GM12872 (cell line): ENCODE data around the gene HDAC7.

Experiments
- CTCF ChIP-seq: IDR thresholded peaks from 3 replicates; pipeline ENCODE4 v1.5.1; 2011; ENCODE audit warnings: low read depth, mild to moderate bottlenecking, low read length, moderate library complexity; ENCODE audit not compliant: insufficient read depth

The HDAC7 gene

DNA sequence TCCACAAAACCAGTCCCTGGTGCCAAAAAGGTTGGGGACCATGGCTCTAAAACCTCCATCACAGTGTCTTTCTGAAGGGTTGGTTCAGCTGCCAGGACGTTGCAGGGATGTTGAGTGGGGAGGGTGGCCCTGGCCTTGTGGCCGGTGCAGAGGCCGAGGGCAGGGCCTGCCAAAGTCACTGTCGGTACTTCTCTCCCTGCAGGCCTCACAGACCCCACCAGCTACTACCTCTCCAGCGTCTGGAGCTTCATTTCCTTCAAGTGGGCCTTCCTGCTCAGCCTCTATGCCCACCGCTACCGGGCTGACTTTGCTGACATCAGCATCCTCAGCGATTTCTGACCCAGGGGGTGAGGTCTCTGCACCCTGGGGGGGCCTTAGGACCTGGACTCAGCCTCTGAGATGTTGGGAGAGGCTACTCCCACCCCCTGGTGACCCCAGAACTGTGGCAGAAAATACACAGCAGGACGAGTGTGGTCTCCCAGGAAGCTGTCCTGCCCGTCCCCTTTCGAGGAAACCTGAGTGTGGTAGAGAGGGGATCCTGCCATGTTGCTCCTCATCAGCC is 39.7 kb downstream of the HDAC7 start:
- no peak for TF ChIP-seq CTCF

DNA sequence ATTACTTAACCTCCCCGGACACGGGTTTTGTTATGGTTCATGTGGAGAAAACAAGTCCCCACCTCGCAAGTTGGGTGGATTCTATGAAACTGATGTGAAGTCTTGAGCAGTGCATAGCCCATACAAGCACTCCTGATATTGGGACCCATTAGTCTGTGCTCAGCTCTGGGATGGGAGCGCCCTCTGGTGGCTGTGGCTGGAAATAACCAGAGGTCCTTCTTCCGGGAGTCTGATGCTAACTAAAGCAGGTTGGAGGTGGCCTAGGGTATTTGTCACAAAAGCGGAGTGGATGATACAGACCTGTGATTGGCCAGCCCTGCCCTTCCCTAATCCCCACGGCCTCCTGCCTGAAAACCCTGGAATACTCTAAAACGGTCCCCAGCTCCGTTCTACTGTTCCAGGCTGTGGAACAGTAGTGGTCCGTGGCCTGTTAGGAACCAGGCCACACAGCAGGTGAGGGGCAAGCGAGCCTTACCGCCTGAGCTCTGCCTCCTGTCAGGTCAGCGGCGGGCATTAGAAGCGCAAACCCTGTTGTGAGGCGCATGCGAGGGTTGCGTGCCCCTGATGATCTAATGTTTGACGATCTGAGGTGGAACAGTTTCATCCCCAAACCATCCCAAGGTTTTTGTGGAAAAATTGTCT is 40.3 kb downstream of the HDAC7 start:
- peak; percentile 97 for TF ChIP-seq CTCF

GRCh38 chr12:47778881-47779280 is 40.8 kb downstream of the HDAC7 start:
- no peak for TF ChIP-seq CTCF

- TF ChIP-seq CTCF = no peak
Observed at GRCh38 chr12:47777741-47778558, 41.8 kb downstream of the HDAC7 start.

- no peak for TF ChIP-seq CTCF
Observed at GRCh38 chr12:47777151-47777550, 42.6 kb downstream of the HDAC7 start.

DNA sequence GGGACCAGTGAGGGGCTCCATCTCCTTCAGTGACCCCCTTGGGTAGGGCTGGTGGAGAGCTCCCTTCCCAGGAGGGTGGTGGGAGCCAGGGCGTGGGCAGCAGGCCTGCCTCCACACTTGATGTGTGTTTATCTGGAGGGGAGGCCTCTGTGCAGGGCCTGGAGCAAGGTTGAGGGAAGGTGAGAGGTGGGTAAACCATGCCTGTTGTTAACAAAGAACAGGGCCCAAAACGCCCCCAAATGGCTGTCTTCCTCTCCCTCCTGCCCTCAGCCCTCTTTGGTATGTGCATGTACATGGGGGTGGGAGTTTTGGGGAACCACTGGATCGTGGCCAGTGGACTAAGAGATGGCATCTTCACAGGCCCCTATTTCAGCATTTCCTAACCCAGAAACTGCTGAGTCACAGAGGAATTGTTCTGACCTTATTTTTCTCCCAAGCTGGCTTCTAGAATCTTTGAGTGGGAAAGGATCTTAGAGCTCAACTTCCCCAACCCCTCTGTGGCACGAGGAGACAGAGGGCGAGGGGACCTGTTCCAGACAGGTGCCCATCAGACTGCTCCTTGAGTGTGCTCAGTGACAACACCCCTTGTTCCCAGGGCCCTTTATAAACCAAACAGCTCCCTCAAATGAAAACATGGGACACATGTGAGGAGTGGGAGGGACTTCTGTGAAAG is 43.1 kb downstream of the HDAC7 start:
- TF ChIP-seq CTCF = no peak
